ENCODE measurements around the gene OTOP3.

DNA sequence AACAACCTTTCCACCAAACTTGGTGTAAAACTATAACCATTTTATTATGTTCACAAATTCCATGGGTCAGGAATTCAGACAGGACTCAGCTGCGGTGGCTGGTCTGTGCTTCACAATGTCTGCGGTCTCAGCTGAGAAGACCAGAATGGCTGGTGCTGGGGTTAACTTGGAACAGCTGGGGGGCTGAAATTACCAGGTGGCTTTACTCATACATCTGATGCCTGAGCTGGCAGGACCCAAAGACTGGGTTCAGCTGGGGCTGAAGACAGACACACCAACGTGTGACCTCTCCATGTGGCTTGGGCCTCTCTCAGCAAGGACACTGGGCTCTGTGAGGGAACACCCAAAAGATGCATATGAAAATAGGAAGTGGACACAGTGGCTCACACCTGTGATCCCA lies 42.5 kb downstream of the OTOP3 start:
- TF ChIP-seq, protein P1, sequence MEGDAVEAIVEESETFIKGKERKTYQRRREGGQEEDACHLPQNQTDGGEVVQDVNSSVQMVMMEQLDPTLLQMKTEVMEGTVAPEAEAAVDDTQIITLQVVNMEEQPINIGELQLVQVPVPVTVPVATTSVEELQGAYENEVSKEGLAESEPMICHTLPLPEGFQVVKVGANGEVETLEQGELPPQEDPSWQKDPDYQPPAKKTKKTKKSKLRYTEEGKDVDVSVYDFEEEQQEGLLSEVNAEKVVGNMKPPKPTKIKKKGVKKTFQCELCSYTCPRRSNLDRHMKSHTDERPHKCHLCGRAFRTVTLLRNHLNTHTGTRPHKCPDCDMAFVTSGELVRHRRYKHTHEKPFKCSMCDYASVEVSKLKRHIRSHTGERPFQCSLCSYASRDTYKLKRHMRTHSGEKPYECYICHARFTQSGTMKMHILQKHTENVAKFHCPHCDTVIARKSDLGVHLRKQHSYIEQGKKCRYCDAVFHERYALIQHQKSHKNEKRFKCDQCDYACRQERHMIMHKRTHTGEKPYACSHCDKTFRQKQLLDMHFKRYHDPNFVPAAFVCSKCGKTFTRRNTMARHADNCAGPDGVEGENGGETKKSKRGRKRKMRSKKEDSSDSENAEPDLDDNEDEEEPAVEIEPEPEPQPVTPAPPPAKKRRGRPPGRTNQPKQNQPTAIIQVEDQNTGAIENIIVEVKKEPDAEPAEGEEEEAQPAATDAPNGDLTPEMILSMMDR (conservative IDR thresholded peaks at IDR 0.05 in 1 of 2, IDR thresholded peaks at IDR 0.05 in 1 of 2; ENCODE audit: low read depth in 1 of 2, low read length in 2 of 2): no peak
- TF ChIP-seq EZH2 (IDR thresholded peaks at IDR 0.05; ENCODE audit: low read length, missing control alignments): no peak
